ENCODE measurements around the gene KRT3. TPM values are rescaled to one million over a fixed set of nuclear protein-coding genes. Genes with fewer than 3 reads are reported as not detected.

The KRT3 gene
- total RNA-seq, 1 donor from 2014 or later, result not detected

GRCh38 chr12:52776435-52776834 lies 19.5 kb downstream of the KRT3 start:
- Mint-ChIP-seq H3K9me3 (ENCODE audit: unreplicated experiment) (peaks cover 1% of the 10 kb centered on the region), H3K4me1 (ENCODE audit: low read depth, unreplicated experiment) (no peaks in the 10 kb centered on the region), H3K27me3 (ENCODE audit: unreplicated experiment) (peaks cover 5% of the 10 kb centered on the region), H3K4me3 (ENCODE audit: unreplicated experiment) (no peak overlapping the region), H3K27ac (ENCODE audit: unreplicated experiment) (no peak overlapping the region), H3K36me3 (ENCODE audit: unreplicated experiment) (no peaks in the 10 kb centered on the region)
- no peak for DNase-seq
- TF ChIP-seq, protein P1, sequence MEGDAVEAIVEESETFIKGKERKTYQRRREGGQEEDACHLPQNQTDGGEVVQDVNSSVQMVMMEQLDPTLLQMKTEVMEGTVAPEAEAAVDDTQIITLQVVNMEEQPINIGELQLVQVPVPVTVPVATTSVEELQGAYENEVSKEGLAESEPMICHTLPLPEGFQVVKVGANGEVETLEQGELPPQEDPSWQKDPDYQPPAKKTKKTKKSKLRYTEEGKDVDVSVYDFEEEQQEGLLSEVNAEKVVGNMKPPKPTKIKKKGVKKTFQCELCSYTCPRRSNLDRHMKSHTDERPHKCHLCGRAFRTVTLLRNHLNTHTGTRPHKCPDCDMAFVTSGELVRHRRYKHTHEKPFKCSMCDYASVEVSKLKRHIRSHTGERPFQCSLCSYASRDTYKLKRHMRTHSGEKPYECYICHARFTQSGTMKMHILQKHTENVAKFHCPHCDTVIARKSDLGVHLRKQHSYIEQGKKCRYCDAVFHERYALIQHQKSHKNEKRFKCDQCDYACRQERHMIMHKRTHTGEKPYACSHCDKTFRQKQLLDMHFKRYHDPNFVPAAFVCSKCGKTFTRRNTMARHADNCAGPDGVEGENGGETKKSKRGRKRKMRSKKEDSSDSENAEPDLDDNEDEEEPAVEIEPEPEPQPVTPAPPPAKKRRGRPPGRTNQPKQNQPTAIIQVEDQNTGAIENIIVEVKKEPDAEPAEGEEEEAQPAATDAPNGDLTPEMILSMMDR (IDR thresholded peaks at IDR 0.05; ENCODE audit: partially characterized antibody, unreplicated experiment), result no peak

GRCh38 chr12:52774629-52775250 lies 21.2 kb downstream of the KRT3 start:
- Mint-ChIP-seq H3K27me3 (ENCODE audit: unreplicated experiment) (peaks cover 7% of the 10 kb centered on the region), H3K4me1 (ENCODE audit: low read depth, unreplicated experiment) (no peaks in the 10 kb centered on the region), H3K4me3 (ENCODE audit: unreplicated experiment) (no peak overlapping the region), H3K27ac (ENCODE audit: unreplicated experiment) (no peak overlapping the region), H3K36me3 (ENCODE audit: unreplicated experiment) (no peaks in the 10 kb centered on the region), H3K9me3 (ENCODE audit: unreplicated experiment) (peaks cover 1% of the 10 kb centered on the region)
- TF ChIP-seq, protein P1 (IDR thresholded peaks at IDR 0.05; ENCODE audit: partially characterized antibody, unreplicated experiment), result no peak
- DNase-seq, result no peak

DNA sequence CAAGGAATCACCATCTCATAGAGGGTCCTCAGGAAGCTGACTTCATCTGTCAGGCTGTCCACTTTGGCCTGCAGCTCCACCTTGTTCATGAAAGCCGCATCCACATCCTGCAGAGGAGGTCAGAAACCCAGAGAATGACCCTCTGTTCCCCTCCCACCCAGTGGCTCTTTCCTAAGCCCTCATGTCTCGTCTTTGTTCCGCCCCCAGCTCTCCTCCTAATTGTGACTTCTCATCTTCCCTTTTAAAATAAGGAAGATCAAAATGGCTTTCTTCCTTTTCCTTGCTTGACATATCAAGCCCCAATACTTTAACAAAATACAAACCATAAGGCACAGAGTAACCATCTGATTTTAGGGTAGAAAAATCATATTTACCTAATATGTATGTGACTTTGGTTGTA lies 23.1 kb downstream of the KRT3 start:
- H3K4me3 Mint-ChIP-seq (ENCODE audit: unreplicated experiment), result no peak overlapping the region
- DNase-seq, result no peak
- peaks cover 4% of the 10 kb centered on the region for H3K27me3 Mint-ChIP-seq (ENCODE audit: unreplicated experiment)
- no peaks in the 10 kb centered on the region for H3K4me1 Mint-ChIP-seq (ENCODE audit: low read depth, unreplicated experiment)
- H3K27ac Mint-ChIP-seq (ENCODE audit: unreplicated experiment), result no peak overlapping the region
- TF ChIP-seq, protein P1 (IDR thresholded peaks at IDR 0.05; ENCODE audit: partially characterized antibody, unreplicated experiment), result no peak
- H3K9me3 Mint-ChIP-seq (ENCODE audit: unreplicated experiment), result peaks cover 1% of the 10 kb centered on the region
- no peaks in the 10 kb centered on the region for H3K36me3 Mint-ChIP-seq (ENCODE audit: unreplicated experiment)

DNA sequence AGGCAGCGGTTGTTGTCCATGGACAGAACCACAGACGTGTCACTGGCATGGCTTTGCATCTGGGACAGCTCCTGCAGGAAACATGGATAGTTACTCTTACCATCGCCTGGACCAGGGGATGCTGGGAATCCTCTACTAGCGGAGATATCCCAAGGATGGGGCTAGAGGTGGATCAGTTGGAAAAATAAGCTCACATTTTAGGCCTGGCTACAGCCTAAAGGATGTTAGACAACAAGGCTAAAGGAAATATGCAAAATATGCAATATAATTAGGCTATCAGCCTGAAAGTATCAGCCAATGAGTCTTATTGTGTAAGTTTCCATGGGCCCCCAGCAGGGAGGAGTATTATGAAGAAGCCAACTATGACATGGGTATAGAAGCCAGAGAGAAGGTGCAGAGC lies 23.7 kb downstream of the KRT3 start:
- H3K27me3 Mint-ChIP-seq (ENCODE audit: unreplicated experiment), result peaks cover 4% of the 10 kb centered on the region
- no peaks in the 10 kb centered on the region for H3K36me3 Mint-ChIP-seq (ENCODE audit: unreplicated experiment)
- TF ChIP-seq, protein P1 (IDR thresholded peaks at IDR 0.05; ENCODE audit: partially characterized antibody, unreplicated experiment), result no peak
- H3K27ac Mint-ChIP-seq (ENCODE audit: unreplicated experiment), result no peak overlapping the region
- H3K9me3 Mint-ChIP-seq (ENCODE audit: unreplicated experiment), result peaks cover 1% of the 10 kb centered on the region
- no peak for DNase-seq
- no peaks in the 10 kb centered on the region for H3K4me1 Mint-ChIP-seq (ENCODE audit: low read depth, unreplicated experiment)
- H3K4me3 Mint-ChIP-seq (ENCODE audit: unreplicated experiment), result no peak overlapping the region

DNA sequence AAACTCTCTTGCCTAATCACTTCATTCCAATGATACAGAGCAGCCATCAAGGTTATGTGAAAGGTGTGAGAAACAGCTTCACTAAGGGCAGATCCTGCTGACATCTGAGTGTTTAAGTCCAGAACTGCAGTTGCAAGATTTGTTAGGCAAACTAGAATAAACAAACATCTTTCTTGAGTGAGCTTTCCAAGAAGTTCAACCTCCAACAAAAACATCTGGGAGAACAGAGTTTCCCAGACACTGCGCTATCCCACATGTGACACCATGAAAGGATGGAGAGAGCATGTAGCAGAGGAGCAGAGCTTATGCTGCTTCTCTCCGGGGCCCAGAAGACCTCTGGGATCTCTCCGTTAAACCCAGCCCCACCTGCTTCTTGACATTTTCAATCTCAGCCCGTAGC lies 24.4 kb downstream of the KRT3 start:
- DNase-seq, result no peak
- no peaks in the 10 kb centered on the region for H3K4me1 Mint-ChIP-seq (ENCODE audit: low read depth, unreplicated experiment)
- no peak overlapping the region for H3K4me3 Mint-ChIP-seq (ENCODE audit: unreplicated experiment)
- H3K27me3 Mint-ChIP-seq (ENCODE audit: unreplicated experiment), result peaks cover 4% of the 10 kb centered on the region
- TF ChIP-seq, protein P1 (IDR thresholded peaks at IDR 0.05; ENCODE audit: partially characterized antibody, unreplicated experiment), result no peak
- H3K36me3 Mint-ChIP-seq (ENCODE audit: unreplicated experiment), result no peaks in the 10 kb centered on the region
- H3K27ac Mint-ChIP-seq (ENCODE audit: unreplicated experiment), result no peak overlapping the region
- peaks cover 1% of the 10 kb centered on the region for H3K9me3 Mint-ChIP-seq (ENCODE audit: unreplicated experiment)

All from glutamatergic neuron (in vitro differentiated cells).